Measurements from ENCODE around the gene FAM53B. TPM values are rescaled to one million over a fixed set of nuclear protein-coding genes. Genes with fewer than 3 reads are reported as not detected.
A peak's percentile ranks its signal among the peaks of the same experiment; 100 is the strongest.

FAM53B gene
- total RNA-seq, 2 donors from 2014 or later = 68.5 to 69.2 TPM

GRCh38 chr10:124739119-124739921 lies 4.9 kb downstream of the FAM53B start:
- no peak for DNase-seq
- ATAC-seq = no peak
- no peaks in the 10 kb centered on the region for H3K9me3 ChIP-seq (ENCODE audit: control insufficient read depth, low read length, poor library complexity, severe bottlenecking)
- peaks cover 2% of the 10 kb centered on the region for H3K36me3 Mint-ChIP-seq (ENCODE audit: low read depth)
- peak overlapping the region; percentile 98 for H3K4me3 Mint-ChIP-seq
- H3K27me3 Mint-ChIP-seq = no peaks in the 10 kb centered on the region
- H3K4me1 Mint-ChIP-seq = peaks cover 76% of the 10 kb centered on the region
- H3K27ac Mint-ChIP-seq = peak overlapping the region; percentile 100

GRCh38 chr10:124738441-124738840 lies 5.7 kb downstream of the FAM53B start:
- no peaks in the 10 kb centered on the region for H3K27me3 Mint-ChIP-seq
- H3K9me3 ChIP-seq (ENCODE audit: control insufficient read depth, low read length, poor library complexity, severe bottlenecking) = no peaks in the 10 kb centered on the region
- ATAC-seq = no peak
- peaks cover 83% of the 10 kb centered on the region for H3K4me1 Mint-ChIP-seq
- H3K27ac Mint-ChIP-seq = peak overlapping the region; percentile 100
- H3K4me3 Mint-ChIP-seq = peak overlapping the region; percentile 39
- peaks cover 2% of the 10 kb centered on the region for H3K36me3 Mint-ChIP-seq (ENCODE audit: low read depth)
- DNase-seq = no peak

- ATAC-seq = no peak
- DNase-seq = no peak
- Mint-ChIP-seq H3K4me1 (peaks cover 88% of the 10 kb centered on the region), H3K27ac (peak overlapping the region; percentile 100), H3K27me3 (no peaks in the 10 kb centered on the region), H3K4me3 (peak overlapping the region; percentile 72), H3K36me3 (ENCODE audit: low read depth) (peaks cover 4% of the 10 kb centered on the region)
- no peaks in the 10 kb centered on the region for H3K9me3 ChIP-seq (ENCODE audit: control insufficient read depth, low read length, poor library complexity, severe bottlenecking)
Observed at GRCh38 chr10:124737708-124738107, 6.5 kb downstream of the FAM53B start.

- peaks cover 88% of the 10 kb centered on the region for H3K4me1 Mint-ChIP-seq
- no peak for ATAC-seq
- H3K27ac Mint-ChIP-seq = peak overlapping the region; percentile 100
- no peaks in the 10 kb centered on the region for H3K27me3 Mint-ChIP-seq
- DNase-seq = no peak
- no peaks in the 10 kb centered on the region for H3K9me3 ChIP-seq (ENCODE audit: control insufficient read depth, low read length, poor library complexity, severe bottlenecking)
- H3K4me3 Mint-ChIP-seq = peak overlapping the region; percentile 72
- peaks cover 4% of the 10 kb centered on the region for H3K36me3 Mint-ChIP-seq (ENCODE audit: low read depth)
Observed at GRCh38 chr10:124737221-124737620, 7.0 kb downstream of the FAM53B start.

GRCh38 chr10:124736491-124737136 lies 7.6 kb downstream of the FAM53B start:
- DNase-seq (no peak), ATAC-seq (no peak)
- H3K4me3 Mint-ChIP-seq = peak overlapping the region; percentile 72
- peaks cover 87% of the 10 kb centered on the region for H3K4me1 Mint-ChIP-seq
- peak overlapping the region; percentile 100 for H3K27ac Mint-ChIP-seq
- peaks cover 4% of the 10 kb centered on the region for H3K36me3 Mint-ChIP-seq (ENCODE audit: low read depth)
- no peaks in the 10 kb centered on the region for H3K27me3 Mint-ChIP-seq
- no peaks in the 10 kb centered on the region for H3K9me3 ChIP-seq (ENCODE audit: control insufficient read depth, low read length, poor library complexity, severe bottlenecking)

GRCh38 chr10:124735491-124736286 lies 8.5 kb downstream of the FAM53B start:
- no peak for DNase-seq
- Mint-ChIP-seq H3K4me1 (peaks cover 79% of the 10 kb centered on the region), H3K36me3 (ENCODE audit: low read depth) (peaks cover 4% of the 10 kb centered on the region), H3K4me3 (peak overlapping the region; percentile 39), H3K27me3 (no peaks in the 10 kb centered on the region), H3K27ac (peak overlapping the region; percentile 100)
- no peaks in the 10 kb centered on the region for H3K9me3 ChIP-seq (ENCODE audit: control insufficient read depth, low read length, poor library complexity, severe bottlenecking)
- ATAC-seq = no peak

GRCh38 chr10:124734311-124735166 lies 9.6 kb downstream of the FAM53B start:
- DNase-seq (no peak), ATAC-seq (peak; percentile 32)
- H3K4me3 Mint-ChIP-seq = peak overlapping the region; percentile 93
- H3K4me1 Mint-ChIP-seq = peaks cover 75% of the 10 kb centered on the region
- H3K27me3 Mint-ChIP-seq = no peaks in the 10 kb centered on the region
- peak overlapping the region; percentile 100 for H3K27ac Mint-ChIP-seq
- H3K36me3 Mint-ChIP-seq (ENCODE audit: low read depth) = peaks cover 4% of the 10 kb centered on the region
- no peaks in the 10 kb centered on the region for H3K9me3 ChIP-seq (ENCODE audit: control insufficient read depth, low read length, poor library complexity, severe bottlenecking)

- peak overlapping the region; percentile 100 for H3K27ac Mint-ChIP-seq
- H3K4me3 Mint-ChIP-seq = peak overlapping the region; percentile 93
- peaks cover 4% of the 10 kb centered on the region for H3K36me3 Mint-ChIP-seq (ENCODE audit: low read depth)
- no peaks in the 10 kb centered on the region for H3K9me3 ChIP-seq (ENCODE audit: control insufficient read depth, low read length, poor library complexity, severe bottlenecking)
- no peaks in the 10 kb centered on the region for H3K27me3 Mint-ChIP-seq
- ATAC-seq = no peak
- peaks cover 75% of the 10 kb centered on the region for H3K4me1 Mint-ChIP-seq
- no peak for DNase-seq
Observed at GRCh38 chr10:124733571-124734245, 10.5 kb downstream of the FAM53B start.

GRCh38 chr10:124732931-124733570 lies 11.1 kb downstream of the FAM53B start:
- peak; percentile 69 for ATAC-seq
- Mint-ChIP-seq H3K36me3 (ENCODE audit: low read depth) (peaks cover 4% of the 10 kb centered on the region), H3K4me3 (peak overlapping the region; percentile 93), H3K27ac (peak overlapping the region; percentile 100), H3K27me3 (no peaks in the 10 kb centered on the region), H3K4me1 (peaks cover 76% of the 10 kb centered on the region)
- DNase-seq = peak in 2 of 3 donors; percentile 31 to 53
- H3K9me3 ChIP-seq (ENCODE audit: control insufficient read depth, low read length, poor library complexity, severe bottlenecking) = no peaks in the 10 kb centered on the region

- peaks cover 4% of the 10 kb centered on the region for H3K36me3 Mint-ChIP-seq (ENCODE audit: low read depth)
- no peaks in the 10 kb centered on the region for H3K9me3 ChIP-seq (ENCODE audit: control insufficient read depth, low read length, poor library complexity, severe bottlenecking)
- H3K4me3 Mint-ChIP-seq = no peak overlapping the region
- H3K27me3 Mint-ChIP-seq = no peaks in the 10 kb centered on the region
- ATAC-seq (no peak), DNase-seq (no peak)
- H3K27ac Mint-ChIP-seq = peak overlapping the region; percentile 100
- H3K4me1 Mint-ChIP-seq = peaks cover 73% of the 10 kb centered on the region
Observed at GRCh38 chr10:124731551-124731950, 12.6 kb downstream of the FAM53B start.

GRCh38 chr10:124730790-124731189 lies 13.4 kb downstream of the FAM53B start:
- Mint-ChIP-seq H3K27ac (peak overlapping the region; percentile 24), H3K4me1 (peaks cover 71% of the 10 kb centered on the region), H3K27me3 (no peaks in the 10 kb centered on the region), H3K36me3 (ENCODE audit: low read depth) (peaks cover 4% of the 10 kb centered on the region), H3K4me3 (no peak overlapping the region)
- ATAC-seq (no peak), DNase-seq (no peak)
- H3K9me3 ChIP-seq (ENCODE audit: control insufficient read depth, low read length, poor library complexity, severe bottlenecking) = no peaks in the 10 kb centered on the region
